K562 (cell line): ENCODE measurements around the gene KRT33A. TPM values are rescaled to one million over a fixed set of nuclear protein-coding genes. Genes with fewer than 3 reads are reported as not detected.

ENCODE experiments used
- ATAC-seq: fragments of 200-7000 bp; cut with Tn5 transposase; 3 replicates; pipeline ENCODE4 v1.9.1; 2020; ENCODE audit warnings: moderate library complexity
- BruUV-seq: library from RNA; stranded (reverse); fragments of 400-500 nt; replicated peaks from 2 replicates; lab custom pipeline; 2021; lab: Mats Ljungman, UMichigan
- CTCF ChIA-PET: fragments of 300-600 bp; formaldehyde crosslinking; extraction: SDS; loops from one replicate; lab custom pipeline; 2021; ENCODE audit warnings: low intra/inter-chr PET ratio; lab: Yijun Ruan, JAX
- POLR2A ChIA-PET: fragments of 300-600, 350-650 bp; sonication (Branson Sonifier 250); formaldehyde crosslinking; extraction: SDS; loops from one replicate; lab custom pipeline; 2021; ENCODE audit warnings: antibody characterized with exemption, inconsistent platforms; lab: Yijun Ruan, JAX
- DNase-seq, 4 experiments: peaks; one replicate each; pipeline versions ENCODE4 v3.0.0 to v3.0.0-alpha.2; 2011 to 2018; ENCODE audit warnings: low spot score in 3 of 4, mixed read lengths in 3 of 4; ENCODE audit errors: extremely low read depth in 1 of 4
- FAIRE-seq: peaks from 2 replicates; lab custom pipeline; 2011; peaks lifted over from hg19 to GRCh38; lab: Jason Lieb, UNC
- H2AFZ ChIP-seq: 2 replicates; pipeline ENCODE4 v1.6.0; 2011; ENCODE audit warnings: low read depth, low read length, control low read depth, inconsistent platforms
- H3K27ac ChIP-seq: fragments of 200-600 bp; 3 replicates; pipeline ENCODE4 v1.8.0; 2011; ENCODE audit warnings: low read depth, mild to moderate bottlenecking, control low read depth, inconsistent platforms, low read length, moderate library complexity, mixed read lengths; ENCODE audit errors: extremely low read depth
- H3K27me3 ChIP-seq, 2 experiments: fragments of 300-600 bp in 1 of 2; 2 replicates in 1 of 2; 3 replicates in 1 of 2; pipeline versions ENCODE4 v1.6.0 to v1.8.0; 2011; ENCODE audit warnings: inconsistent platforms in 2 of 2, low read length in 2 of 2, mild to moderate bottlenecking in 1 of 2, mixed read lengths in 1 of 2, moderate library complexity in 1 of 2; ENCODE audit not compliant: control insufficient read depth in 2 of 2, insufficient read depth in 2 of 2
- H3K36me3 ChIP-seq: fragments of 300-600 bp; 3 replicates; pipeline ENCODE4 v1.8.0; 2011; ENCODE audit warnings: mild to moderate bottlenecking, low read length, inconsistent platforms; ENCODE audit not compliant: control insufficient read depth, insufficient read depth
- H3K4me1 ChIP-seq, 2 experiments: fragments of 200-600 bp in 1 of 2; replicated peaks in 1 of 2; 2 replicates in 1 of 2; 3 replicates in 1 of 2; pipeline versions ENCODE4 v1.5.1 to v1.8.0; 2011; ENCODE audit warnings: inconsistent platforms in 2 of 2, low read length in 2 of 2, mild to moderate bottlenecking in 1 of 2, mixed read lengths in 1 of 2, moderate library complexity in 1 of 2; ENCODE audit not compliant: control insufficient read depth in 2 of 2, insufficient read depth in 2 of 2
- H3K4me2 ChIP-seq: 2 replicates; pipeline ENCODE4 v1.6.1; 2011; ENCODE audit warnings: low read length, control low read depth, inconsistent platforms, mixed read lengths; ENCODE audit not compliant: insufficient read depth
- H3K4me3 ChIP-seq: fragments of 200-600 bp; sonication (generic), shearing (Covaris generic); 2 replicates; pipeline ENCODE4 v1.5.1; 2016; ENCODE audit warnings: control low read depth, inconsistent platforms
- H3K79me2 ChIP-seq: fragments of 200-600 bp; 3 replicates; pipeline ENCODE4 v1.8.0; 2011; ENCODE audit warnings: low read length, inconsistent platforms; ENCODE audit not compliant: control insufficient read depth, insufficient read depth
- H3K9ac ChIP-seq, 2 experiments: 2 replicates each; pipeline versions ENCODE4 v1.6.0 to v1.6.1; 2011; ENCODE audit warnings: low read depth in 2 of 2, low read length in 2 of 2, control low read depth in 1 of 2, inconsistent platforms in 1 of 2, mild to moderate bottlenecking in 1 of 2, mixed read lengths in 1 of 2; ENCODE audit not compliant: insufficient read depth in 1 of 2
- H3K9me1 ChIP-seq: one replicate; pipeline ENCODE4 v1.6.0; 2011; ENCODE audit warnings: inconsistent platforms, mild to moderate bottlenecking, low read length, moderate library complexity; ENCODE audit not compliant: control insufficient read depth, insufficient read depth
- H3K9me3 ChIP-seq: replicated peaks from 2 replicates; pipeline ENCODE4 v1.5.1; 2011; ENCODE audit warnings: low read depth, low read length, inconsistent platforms; ENCODE audit not compliant: control insufficient read depth, insufficient read depth
- H4K20me1 ChIP-seq: replicated peaks from 2 replicates; pipeline ENCODE4 v1.6.1; 2011; ENCODE audit warnings: low read length, inconsistent platforms, mixed read lengths; ENCODE audit not compliant: control insufficient read depth, insufficient read depth
- CAMTA2 ChIP-seq: fragments of 250-450 bp; sonication (Bioruptor Pico); conservative IDR thresholded peaks from 2 replicates; pipeline ENCODE4 v1.5.1; 2022
- FOXK1 ChIP-seq: sonication (generic); formaldehyde crosslinking; IDR thresholded peaks from 2 replicates; pipeline ENCODE4 v1.8.0; 2022; ENCODE audit warnings: missing genetic modification reagents, mild to moderate bottlenecking, borderline replicate concordance
- FOXO4 ChIP-seq: fragments of 450-650 bp; formaldehyde crosslinking; IDR thresholded peaks from 2 replicates; pipeline ENCODE4 v1.4.0; 2020; ENCODE audit warnings: mild to moderate bottlenecking, moderate library complexity
- GTF3C2 ChIP-seq: IDR thresholded peaks from 3 replicates; pipeline ENCODE4 v1.6.1; 2011; ENCODE audit warnings: borderline replicate concordance, mild to moderate bottlenecking, moderate library complexity; ENCODE audit not compliant: insufficient read length; ENCODE audit errors: extremely low read depth
- HDAC2 ChIP-seq: fragments of 450-650 bp; IDR thresholded peaks from 2 replicates; pipeline ENCODE4 v1.6.1; 2016; ENCODE audit warnings: mild to moderate bottlenecking
- ID3 ChIP-seq, 2 experiments: fragments of 250-450 bp in 1 of 2; fragments of 450-650 bp in 1 of 2; sonication (Bioruptor Pico) in 1 of 2; IDR thresholded peaks; 2 replicates each; pipeline versions ENCODE4 v1.6.1 to v1.8.0; 2016 to 2021; ENCODE audit warnings: mild to moderate bottlenecking in 2 of 2, moderate library complexity in 2 of 2, missing compliant biosample characterization in 1 of 2, missing genetic modification characterization in 1 of 2
- KHSRP ChIP-seq: fragments of 450-650 bp; IDR thresholded peaks from 2 replicates; pipeline ENCODE4 v1.6.1; 2017
- RB1 ChIP-seq: fragments of 450-650 bp; IDR thresholded peaks from 2 replicates; pipeline ENCODE4 v1.6.1; 2017; ENCODE audit warnings: low read depth, mild to moderate bottlenecking
- RFX5 ChIP-seq: IDR thresholded peaks from 2 replicates; pipeline ENCODE4 v1.6.1; 2011; ENCODE audit warnings: low read depth, mild to moderate bottlenecking, improper control_type of control experiment, low read length
- SREBF1 ChIP-seq: fragments of 150-350 bp; IDR thresholded peaks from 2 replicates; pipeline ENCODE4 v1.6.1; 2014; ENCODE audit warnings: antibody characterized with exemption, low read depth, low read length, borderline replicate concordance
- TCFL5 ChIP-seq: fragments of 250-450 bp; sonication (Bioruptor Pico); conservative IDR thresholded peaks from 2 replicates; pipeline ENCODE4 v1.6.1; 2021; ENCODE audit warnings: mild to moderate bottlenecking, moderate library complexity, matching md5 sums
- ZNF431 ChIP-seq: sonication (generic); formaldehyde crosslinking; IDR thresholded peaks from 2 replicates; pipeline ENCODE4 v1.8.0; 2022; ENCODE audit warnings: mild to moderate bottlenecking, missing genetic modification reagents
- WGBS: fragments of 100-300 bp; shearing (Covaris generic); methylation state at CpG from one replicate; pipeline ENCODE4 v1.1.6; 2016; ENCODE audit warnings: low coverage, mixed read lengths; ENCODE audit not compliant: insufficient coverage; ENCODE audit errors: missing lambda C conversion rate; 5-methylcytosine and 5-hydroxymethylcytosine counted together
- in situ Hi-C: fragments of 300-500 bp; cut with MboI; formaldehyde crosslinking; loops from 4 replicates; pipeline ENCODE4 v1.15.0; 2018; ENCODE audit warnings: inconsistent platforms, mixed read lengths
- intact Hi-C: fragments of 100-400 bp; cut with micrococcal nuclease; formaldehyde crosslinking; loops from 2 replicates; pipeline ENCODE4 v1.14.2; 2022
- polyA plus RNA-seq, 8 experiments: library from polyadenylated mRNA; depleted of rRNA in 4 of 8; stranded (reverse) in 5 of 8; unstranded in 3 of 8; fragments of >200 nt; fragmentation: Nextera tagmentation in 2 of 8; fragmentation: Illumina TruSeq in 1 of 8; extraction: Ambion mirVana in 2 of 8; extraction: Trizol in 1 of 8; gene quantifications; 2 replicates each; pipeline versions ENCODE4 v1.2.1 to v1.2.3, GENCODE V29; 2011 to 2014; ENCODE audit warnings: inconsistent platforms in 1 of 8, missing spikeins in 1 of 8
- total RNA-seq, 7 experiments: library from RNA; depleted of rRNA in 6 of 7; stranded (reverse); fragments of >200 nt in 6 of 7; fragmentation: Illumina TruSeq in 2 of 7; extraction: Trizol in 2 of 7; gene quantifications; 2 replicates each; pipeline versions ENCODE4 v1.2.1 to v1.2.3, GENCODE V29; 2011 to 2021; ENCODE audit warnings: low replicate concordance in 1 of 7
- TF ChIP-seq, protein P1 (sequence below): sonication (generic); formaldehyde crosslinking; IDR thresholded peaks from 2 replicates; pipeline ENCODE4 v1.8.0; 2022; ENCODE audit warnings: missing genetic modification reagents, mild to moderate bottlenecking, borderline replicate concordance

Gene KRT33A
- total and polyA plus RNA-seq, 9 of the 15 experiments (the other 6 are each of a cell fraction or from before 2014, with no cell fraction given) = not detected

- TF ChIP-seq, protein P1, sequence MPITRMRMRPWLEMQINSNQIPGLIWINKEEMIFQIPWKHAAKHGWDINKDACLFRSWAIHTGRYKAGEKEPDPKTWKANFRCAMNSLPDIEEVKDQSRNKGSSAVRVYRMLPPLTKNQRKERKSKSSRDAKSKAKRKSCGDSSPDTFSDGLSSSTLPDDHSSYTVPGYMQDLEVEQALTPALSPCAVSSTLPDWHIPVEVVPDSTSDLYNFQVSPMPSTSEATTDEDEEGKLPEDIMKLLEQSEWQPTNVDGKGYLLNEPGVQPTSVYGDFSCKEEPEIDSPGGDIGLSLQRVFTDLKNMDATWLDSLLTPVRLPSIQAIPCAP (CRISPR knock-in tag) = no peak
- no peak for TF ChIP-seq FOXK1 (CRISPR knock-in tag)
- no peak for TF ChIP-seq ID3 (CRISPR knock-in tag; IDR thresholded peaks at IDR 0.05)
- no peak for TF ChIP-seq ID3 (tag; IDR thresholded peaks at IDR 0.05)
- TF ChIP-seq KHSRP = no peak
These were observed 10.1 kb downstream of the KRT33A start (continued) for GRCh38 chr17:41340494-41340893.

- ATAC-seq = no peak
- Histone ChIP-seq H2AFZ (no peak overlapping the region), H3K27ac (no peak overlapping the region), H3K4me1 (no peaks in the 10 kb centered on the region), H3K36me3 (no peaks in the 10 kb centered on the region), H4K20me1 (no peaks in the 10 kb centered on the region), H3K9ac (no peak overlapping the region), H3K4me3 (no peak overlapping the region), H3K9me1 (no peaks in the 10 kb centered on the region), H3K9me3 (no peaks in the 10 kb centered on the region), H3K4me2 (no peak overlapping the region), H3K27me3 (peaks cover 0 to 3% of the 10 kb centered on the region in 2 experiments; a peak in 1 of 5 replicates), H3K79me2 (no peaks in the 10 kb centered on the region)
- FAIRE-seq = no peak
- intact Hi-C loops (no loop called here), in situ Hi-C loops (no loop called here)
- DNase-seq = no peak
- WGBS = 0% methylated on average over 2 of the region's 2 CpGs
- BruUV-seq = no TSS peak
- ChIA-PET POLR2A (interaction anchor here (0.8 kb wide), 1 partner anchor 38 kb away, joined by 3 read pairs; no protein-coding TSS in a partner anchor), CTCF (no interaction called here)
- TF ChIP-seq SREBF1 = no peak
- no peak for TF ChIP-seq HDAC2
- no peak for TF ChIP-seq ZNF431
- TF ChIP-seq RB1 = no peak
- TF ChIP-seq CAMTA2 = no peak
- TF ChIP-seq TCFL5 (CRISPR knock-in tag) = no peak
- TF ChIP-seq FOXO4 = no peak
- no peak for TF ChIP-seq RFX5
- no peak for TF ChIP-seq GTF3C2
These were observed 11.0 kb downstream of the KRT33A start for GRCh38 chr17:41339571-41340172.
